ENCODE results near the gene BICC1.
"Not testable (repeated sequence)": the region's sequence is repeated elsewhere in the genome, so short reads cannot be mapped to it uniquely, and the experiment has no call there.

Gene BICC1

DNA sequence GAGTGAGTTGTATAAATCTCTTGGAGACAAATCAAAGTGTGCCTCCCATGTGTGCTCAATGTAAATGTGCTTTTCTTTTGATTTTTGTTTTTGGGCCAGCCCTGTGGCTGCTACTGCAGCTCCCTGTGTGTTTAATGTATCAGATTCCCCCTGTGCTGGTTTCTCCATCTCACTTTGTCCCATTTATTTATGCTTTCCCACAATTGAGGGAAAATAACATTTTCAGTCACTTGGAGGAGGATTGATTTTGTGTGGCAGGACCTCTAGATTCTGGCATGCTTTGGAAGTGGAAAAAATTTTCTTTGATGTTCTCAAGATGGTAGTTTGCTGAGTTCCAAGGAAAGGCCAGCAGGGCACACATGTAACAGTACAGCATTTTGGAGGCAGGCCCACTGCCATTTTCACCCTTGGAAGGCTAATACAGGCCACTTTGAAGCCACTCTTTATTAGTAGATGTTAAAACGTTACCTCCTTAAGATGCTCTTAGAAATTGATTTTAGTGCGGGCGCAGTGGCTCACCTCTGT lies 323.6 kb downstream of the BICC1 start:
- no peak for DNase-seq

DNA sequence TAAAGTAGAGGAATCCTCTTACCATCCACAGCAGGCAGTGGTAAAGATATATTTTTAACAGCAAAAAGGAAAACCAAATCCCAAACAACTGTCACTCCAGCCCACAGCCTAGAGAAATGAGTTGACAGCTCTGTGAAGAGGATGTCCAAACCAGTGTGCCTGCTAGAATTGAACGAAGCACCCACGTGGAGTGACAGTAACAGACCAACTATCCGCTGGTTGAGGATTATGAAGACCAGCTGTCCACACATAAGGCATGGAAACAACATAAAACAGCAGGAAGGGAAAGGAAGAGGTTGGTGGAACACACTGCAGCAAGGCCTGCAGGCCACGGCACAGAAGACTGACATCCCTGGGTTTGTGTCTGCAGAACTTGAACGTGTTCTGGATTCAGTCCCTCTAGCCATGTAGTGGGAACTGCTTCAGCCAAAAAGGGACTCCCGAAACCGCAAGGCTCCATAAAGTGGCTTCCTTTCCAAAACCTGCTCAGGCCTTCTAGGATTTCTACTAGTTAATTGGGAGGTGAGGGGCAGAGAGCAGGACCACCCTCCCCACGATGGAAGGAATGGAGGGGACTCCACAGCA lies 324.4 kb downstream of the BICC1 start:
- DNase-seq, result no peak

DNA sequence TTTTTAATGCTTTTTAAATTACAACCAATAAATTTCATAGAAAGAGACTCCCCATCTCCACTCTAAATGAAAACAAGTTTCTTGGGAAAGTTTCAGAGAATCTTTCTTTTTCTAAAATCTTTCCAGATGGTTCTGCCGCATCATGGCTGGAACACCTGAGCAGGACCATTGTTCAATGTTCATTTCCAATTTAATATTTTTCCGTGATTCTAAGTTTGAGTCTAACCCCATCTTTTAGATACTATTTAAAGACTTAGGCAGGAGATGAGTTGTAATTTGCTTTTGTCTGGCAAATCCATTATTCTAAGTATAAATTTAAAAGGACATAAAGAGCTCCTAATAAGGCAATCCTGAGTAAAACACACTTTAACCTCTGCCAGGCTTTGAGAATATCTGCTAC lies 325.2 kb downstream of the BICC1 start:
- no peak for DNase-seq

DNA sequence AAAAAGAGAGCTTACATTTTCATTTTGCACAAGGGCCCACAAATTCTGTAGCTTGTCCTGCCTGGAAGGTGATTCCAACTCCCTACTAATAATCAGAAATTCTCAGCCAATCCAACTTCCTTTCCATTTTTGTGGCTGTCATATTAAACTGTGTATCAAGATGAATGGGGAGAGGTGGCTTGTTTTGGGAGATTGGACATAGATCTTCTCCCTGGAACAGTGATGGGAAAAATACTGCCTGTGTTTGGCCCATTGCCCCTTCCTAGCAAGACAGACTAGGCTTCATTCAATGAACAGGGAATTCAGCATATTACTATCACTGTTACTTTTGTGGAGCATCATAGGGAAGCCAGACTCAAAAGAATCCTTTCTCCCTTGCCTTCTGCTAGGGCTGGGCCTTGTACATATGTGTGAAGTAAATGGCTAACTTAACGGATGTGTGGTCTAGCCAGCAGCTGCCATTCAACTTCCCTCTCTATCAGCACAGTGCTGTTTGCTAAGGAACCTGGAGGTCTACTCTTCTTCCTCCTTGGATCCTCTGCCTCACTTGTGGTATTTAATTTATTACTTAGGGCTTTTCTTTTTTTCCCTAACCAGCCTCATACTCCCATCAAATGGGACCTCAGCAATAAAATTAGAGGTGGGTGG lies 326.0 kb downstream of the BICC1 start:
- no peak for DNase-seq

DNA sequence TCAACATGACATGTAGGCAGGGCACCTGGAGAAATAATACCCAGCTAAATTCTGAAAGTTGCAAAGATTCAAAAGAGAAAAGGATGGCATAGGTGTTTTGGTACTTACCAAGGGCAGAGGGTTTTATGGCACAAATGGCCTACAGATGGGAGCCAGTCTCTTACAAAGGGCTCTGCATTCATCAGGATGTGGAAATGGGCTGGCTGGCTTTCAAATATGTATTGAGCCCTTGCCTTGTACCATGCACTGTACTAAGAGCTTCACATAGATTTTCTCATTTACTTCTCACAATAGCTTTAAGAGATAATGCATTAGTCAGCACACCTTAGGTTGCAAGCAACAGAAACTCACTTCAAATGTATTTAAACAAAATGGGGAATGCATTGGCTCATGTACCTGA lies 327.1 kb downstream of the BICC1 start:
- DNase-seq, result no peak

DNA sequence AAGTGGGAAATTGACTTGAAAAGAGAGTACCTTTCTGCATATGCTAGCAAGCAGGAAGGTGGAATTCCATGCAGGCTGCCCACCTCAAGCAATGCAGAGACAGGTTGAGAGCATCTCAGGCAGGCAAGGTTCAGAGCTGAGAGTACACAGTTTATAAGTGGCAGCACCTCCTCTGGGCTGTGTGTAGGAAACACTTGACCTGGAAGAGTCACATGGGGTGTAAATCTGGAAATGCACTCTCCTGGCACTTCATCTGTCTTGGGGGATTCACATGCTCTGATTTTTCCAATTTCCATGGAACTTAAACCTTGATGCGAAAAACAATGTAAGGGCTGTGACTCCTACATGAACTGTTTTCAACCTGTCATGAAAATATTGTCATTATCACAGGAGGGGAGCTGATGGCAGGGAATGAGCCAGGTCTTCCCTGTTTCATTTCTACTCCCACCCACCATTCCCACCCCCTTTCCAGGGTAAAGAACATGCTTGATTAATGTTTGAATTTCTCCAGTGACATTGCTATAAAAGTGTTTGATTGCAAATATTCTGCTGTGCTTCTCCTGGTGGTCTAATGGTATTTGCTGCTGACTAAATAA lies 328.3 kb downstream of the BICC1 start:
- no peak for DNase-seq

DNA sequence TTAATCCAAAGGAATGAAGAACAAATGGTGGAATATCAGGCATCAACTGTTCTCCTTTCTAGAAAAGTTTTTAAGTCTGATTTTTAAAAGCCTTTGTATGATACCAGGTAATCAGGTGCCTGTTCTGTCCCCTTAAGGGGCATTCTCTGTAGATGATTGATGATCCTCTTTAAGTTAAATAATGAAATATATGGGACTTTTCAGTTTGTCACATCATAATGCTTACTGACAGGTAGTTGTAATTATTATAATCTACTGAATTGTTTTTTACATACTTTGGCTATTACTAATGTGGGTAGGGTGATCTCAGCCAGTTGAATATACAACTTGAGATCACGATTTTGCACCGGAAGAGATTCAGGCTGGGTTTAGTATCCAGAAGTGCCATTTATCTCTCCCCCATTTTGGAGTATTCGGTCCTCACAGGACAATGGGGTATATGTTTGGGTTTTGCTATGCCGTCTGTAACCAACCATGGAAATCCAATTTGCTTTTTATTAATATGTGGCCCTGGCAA lies 330.2 kb downstream of the BICC1 start:
- no peak for DNase-seq

DNA sequence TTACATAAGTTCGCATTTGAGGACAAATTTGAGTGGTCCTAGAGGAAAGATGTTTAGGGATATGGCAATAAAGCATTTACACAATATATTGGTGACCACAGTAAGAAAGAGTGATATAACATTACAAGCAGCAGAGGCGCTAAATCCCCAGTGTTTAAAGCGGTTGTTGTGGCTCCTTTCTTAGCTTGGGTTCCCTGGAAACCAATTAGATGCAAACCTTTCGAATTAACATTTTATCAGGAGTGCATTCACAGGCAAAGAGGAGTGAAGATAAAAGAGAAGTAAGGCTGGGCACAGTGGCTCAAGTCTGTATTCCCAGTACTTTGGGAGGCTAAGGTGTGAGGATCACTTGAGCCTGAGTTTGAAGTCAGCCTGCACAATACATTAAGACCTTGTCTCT lies 331.1 kb downstream of the BICC1 start:
- DNase-seq, result no peak

DNA sequence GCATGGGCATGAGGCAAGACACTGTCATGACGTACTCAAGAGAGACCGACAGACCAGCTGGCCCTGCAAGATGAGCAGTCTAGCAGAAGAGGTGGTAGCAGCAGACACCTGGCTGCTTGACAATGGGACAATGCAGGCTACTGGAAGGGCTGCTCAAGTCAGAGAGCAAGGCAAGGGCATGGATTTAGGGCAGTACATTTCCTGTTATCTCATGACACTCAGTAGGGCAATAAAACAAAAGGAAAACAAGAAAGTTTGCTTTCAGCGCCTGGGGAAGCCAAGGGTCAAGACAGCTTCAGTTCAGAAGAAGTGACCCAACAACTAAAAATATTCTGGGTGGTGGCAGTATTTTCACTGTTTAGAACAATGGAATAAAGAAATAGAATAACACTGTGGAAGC lies 332.0 kb downstream of the BICC1 start:
- DNase-seq, result no peak

DNA sequence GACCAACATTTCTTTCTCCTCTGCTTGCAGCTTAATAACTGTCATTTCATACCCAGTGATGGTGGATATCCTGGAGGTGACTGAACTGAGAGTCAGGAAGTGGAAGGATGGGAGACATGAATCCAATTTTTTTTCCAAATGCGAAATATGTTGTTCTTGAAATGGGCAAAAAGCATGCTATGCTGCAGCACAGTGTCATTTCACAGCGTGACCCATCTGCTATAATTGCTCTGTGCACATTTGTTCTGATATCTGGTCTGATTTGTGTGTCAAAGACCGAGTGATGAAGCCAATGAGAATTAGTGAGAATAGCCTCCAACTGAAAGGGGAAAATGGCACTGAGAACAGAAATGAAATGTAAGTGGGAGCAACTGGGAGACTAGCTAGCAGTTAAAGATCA lies 334.2 kb downstream of the BICC1 start:
- DNase-seq, result no peak

DNA sequence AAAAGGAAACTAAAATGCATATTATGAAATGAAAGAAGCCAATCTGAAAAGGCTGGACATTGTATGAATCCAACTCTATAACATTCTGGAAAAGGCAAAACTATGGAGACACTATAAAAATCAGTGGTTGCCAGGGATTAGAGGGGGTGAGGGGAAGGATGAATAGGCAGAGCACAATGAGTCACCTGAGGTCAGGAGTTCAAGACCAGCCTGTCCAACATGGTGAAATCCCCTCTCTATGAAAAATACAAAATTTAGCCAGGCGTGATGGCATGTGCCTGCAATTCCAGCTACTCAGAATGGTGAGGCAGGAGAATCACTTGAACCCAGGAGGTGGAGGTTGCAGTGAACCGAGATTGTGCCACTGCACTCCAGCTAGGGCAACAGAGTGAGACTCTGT lies 338.9 kb downstream of the BICC1 start:
- no peak for DNase-seq

DNA sequence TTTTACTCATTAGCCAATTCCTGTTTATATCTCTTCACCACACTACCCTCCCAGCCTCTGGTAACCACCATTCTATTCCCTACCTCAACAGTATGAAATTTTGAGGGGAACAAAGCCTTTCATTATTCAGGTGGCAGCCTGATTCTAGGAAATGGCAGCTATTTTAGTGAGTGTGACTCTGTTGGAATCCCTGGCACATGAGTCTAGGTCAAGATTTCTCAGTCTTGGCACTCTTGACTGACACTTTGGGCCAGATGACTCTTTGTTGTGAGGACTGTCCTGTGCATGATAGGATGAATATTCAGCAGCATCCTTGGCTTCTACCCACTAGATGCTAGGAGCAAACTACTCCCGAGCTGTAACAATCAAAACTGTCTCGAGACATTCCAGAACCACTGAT lies 341.0 kb downstream of the BICC1 start:
- DNase-seq, result no peak

DNA sequence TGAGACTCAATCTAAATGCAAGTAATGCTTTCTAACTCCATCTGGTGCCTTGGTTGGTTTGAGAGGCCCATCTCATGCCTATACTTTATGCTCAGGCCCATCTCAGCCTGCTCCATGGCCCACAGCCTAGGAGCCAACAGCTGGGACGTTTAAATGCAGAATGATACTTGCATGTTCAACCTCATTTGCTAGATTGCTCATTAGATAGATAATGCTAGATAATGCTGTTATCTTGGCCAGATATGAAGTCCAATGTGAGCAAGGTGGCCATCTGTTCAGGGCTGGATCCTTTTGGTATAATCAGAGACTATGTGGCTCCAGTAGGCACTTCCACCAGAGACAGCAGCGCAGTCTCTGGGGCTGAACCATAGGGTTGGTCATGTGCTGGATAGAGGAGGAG lies 342.1 kb downstream of the BICC1 start:
- no peak for DNase-seq

DNA sequence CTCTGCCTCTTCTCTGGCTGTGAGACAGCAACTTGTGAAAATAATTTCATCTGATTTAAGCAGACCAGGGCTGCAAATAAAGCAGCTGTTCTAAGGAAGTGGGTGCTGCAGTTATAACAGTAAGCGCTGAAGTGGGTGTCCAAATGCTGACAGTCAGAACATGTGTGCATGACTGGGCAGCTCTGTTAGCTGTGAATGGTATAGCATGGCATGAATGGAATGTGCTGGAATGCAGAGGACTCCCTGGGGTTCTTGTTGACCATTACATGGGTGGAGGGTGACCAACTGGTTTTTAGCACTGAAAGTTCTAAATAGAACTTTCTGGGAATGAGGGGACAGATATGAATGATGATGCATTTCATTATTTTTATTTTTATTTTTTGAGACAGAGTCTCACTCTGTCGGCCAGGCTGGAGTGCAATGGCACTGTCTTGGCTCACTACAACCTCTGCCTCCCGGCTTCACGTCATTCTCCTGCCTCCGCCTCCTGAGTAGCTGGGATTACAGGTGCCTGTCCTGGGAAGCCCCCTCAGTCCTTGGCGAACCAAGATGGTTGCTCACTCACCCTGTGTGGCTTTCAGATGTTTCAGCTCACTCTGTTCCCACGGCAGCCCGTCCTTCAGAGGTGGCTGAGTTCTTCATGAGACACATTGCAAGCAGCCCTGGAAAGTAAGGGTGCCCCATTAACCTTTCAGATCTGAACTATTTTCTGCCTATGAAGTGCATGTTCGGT lies 344.0 kb downstream of the BICC1 start:
- no peak for DNase-seq

DNA sequence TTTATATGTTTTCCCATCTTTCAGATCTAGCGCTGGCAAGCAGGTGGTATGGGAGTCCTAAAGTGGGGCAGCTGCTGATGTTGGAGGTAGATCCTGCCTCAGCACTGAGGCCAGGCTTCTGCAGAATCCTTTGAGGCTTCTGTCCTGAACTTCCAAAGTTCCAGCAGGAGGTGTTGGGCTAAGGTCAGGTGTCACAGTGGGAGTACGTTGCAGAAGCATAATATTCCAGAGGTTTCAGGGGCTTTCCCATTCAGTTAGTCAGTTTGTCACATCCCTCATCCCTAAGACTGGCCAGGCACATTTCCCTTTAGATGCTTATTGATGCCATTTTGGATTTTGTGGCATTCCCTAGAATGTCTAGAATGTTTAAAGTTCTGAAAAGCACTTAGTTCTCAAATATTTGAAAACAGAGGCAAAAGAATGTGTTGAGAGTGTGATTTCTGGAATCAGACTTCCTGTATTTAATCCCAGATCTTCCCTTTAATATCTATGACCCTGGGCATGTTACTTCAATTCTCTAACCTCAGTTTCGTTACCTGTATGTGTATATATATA lies 344.7 kb downstream of the BICC1 start:
- no peak for DNase-seq

DNA sequence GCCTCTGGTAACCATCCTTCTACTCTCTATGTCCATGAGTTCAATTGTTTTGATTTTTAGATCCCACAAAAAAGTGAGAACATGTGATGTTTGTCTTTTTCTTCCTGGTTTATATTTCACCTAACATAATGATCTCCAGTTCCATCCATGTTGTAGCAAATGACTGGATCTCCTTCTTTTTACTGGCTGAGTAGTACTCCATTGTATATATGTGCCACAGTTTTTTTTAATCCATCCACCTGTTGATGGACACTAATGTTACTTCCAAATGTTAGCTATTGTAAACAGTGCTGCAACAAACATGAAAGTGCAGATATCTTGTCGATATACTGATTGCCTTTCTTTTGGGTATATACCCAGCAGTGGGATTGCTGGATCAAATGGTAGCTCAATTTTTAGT lies 345.5 kb downstream of the BICC1 start:
- not testable (repeated sequence) for DNase-seq

DNA sequence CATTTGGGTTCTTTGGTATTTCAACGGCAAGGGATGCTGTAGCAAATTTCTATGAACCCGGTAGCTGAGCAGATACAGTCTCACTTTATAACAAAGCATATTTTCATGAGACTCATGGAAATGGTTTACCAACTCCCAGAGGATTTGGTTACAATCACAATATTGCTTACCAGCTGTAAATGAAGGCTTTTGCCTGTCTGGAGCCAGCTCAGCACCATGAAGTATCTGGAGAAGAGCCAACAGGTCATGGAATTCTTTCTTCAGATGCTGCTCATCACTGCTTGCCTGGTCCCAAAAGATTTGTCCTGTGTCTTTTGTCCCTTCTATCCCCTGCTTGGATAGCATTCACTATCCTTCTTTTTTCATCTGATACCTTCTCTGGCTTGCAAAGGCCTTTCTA lies 346.9 kb downstream of the BICC1 start:
- DNase-seq, result no peak

DNA sequence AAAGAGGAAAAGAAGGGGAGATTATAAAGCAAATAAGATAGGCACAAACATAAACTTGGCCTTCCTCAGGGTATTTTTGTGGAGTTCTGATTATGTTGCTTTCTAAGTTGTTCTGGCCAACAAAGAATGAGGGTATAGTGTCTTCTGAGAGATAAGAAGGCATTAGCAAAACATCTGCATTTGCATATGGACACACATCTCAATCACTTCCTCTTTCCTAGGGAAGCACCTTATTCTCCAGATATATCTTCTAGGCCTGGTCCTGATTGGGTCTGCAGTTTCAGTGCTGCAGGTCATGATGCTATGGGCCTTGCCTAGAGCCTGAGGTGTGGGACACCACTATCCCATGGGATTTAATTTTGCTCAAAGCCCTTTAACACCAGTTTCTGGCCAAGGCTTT lies 355.0 kb downstream of the BICC1 start:
- DNase-seq, result no peak

DNA sequence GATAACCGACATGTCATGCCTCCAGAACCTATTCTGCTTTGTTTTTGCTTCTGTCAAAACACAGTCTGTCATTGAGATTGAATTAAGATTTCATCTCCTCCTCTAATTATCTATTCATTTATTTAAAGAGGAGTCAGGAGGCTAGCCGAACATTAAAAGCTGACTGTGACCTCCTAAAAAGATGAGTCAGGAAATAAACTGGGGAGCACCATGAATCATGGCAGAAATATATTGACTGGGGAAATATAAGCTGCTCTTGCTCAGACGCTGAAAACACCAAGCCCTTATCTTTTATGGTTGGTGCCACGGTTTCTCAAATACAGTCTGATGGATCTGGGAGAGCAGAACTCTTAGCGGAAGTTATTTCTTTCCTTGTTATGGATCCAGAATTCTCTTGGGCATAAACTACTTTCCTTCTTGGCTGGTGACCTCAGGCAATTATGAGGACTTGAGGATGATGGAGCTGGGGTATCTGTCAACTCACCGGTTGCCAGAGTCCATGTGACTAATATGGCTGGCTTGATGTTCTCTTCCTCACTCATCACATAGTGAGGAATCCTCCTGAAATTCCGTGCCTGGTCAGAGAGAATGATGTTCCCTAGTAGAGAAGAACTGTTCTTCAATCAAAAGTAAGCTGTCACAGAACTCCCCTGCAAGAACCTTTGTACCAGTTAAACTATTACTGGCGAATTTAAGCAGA lies 356.2 kb downstream of the BICC1 start:
- DNase-seq, result no peak

DNA sequence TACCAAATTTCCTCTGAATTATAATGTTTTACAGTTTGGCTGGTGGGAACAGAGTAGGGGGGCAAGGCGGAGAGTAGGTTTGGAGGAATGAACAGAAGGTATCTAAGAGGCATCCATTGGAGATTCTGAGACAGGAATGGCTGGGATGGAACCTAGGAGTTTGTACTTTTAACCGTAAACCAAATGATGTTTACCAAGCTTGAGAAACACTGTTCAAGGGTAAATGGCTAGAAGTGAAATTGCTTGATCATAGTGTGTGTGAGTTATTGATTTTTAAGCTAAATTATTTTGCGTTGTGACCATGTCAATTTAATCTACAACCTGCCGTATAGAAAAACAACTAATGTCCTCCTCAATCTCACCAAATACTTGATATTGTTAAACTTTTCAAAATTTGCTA lies 357.4 kb downstream of the BICC1 start:
- DNase-seq, result no peak

DNA sequence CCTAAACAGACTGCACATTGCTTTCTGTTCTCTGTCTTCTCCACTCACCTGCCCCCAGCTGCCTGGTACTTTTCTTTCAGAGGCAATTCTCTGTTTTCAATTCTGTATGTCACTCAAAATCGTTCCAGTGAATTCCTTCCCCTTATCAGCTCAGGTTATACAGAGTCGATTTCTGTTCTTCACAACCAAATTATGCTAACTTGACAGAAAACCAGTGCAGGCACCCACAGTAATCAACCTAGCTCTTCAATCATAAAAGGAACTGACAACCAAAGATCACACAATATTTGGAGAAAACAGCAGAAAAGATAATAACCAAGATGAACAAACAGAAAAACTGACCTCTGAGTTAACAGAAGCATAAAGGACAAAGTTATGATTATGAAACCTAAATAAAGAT lies 360.5 kb downstream of the BICC1 start:
- no peak for DNase-seq

Data from activated gamma-delta T cell (primary cell).